Activated CD4-positive, alpha-beta T cell treated with anti-CD3 and anti-CD28 coated beads, Interleukin-2, amount 50 U/mL, for 1 hour (primary cell): Measurements from ENCODE around the gene BRD3.

Experiments used
- DNase-seq: peaks from one replicate; pipeline ENCODE4 v3.0.0-alpha.2; 2020

BRD3 gene

GRCh38 chr9:134066526-134066912 is 1.3 kb downstream of the BRD3 start:
- no peak for DNase-seq

GRCh38 chr9:134065612-134066419 is 2.0 kb downstream of the BRD3 start:
- DNase-seq: peak; percentile 44

GRCh38 chr9:134064711-134065110 is 3.1 kb downstream of the BRD3 start:
- DNase-seq: no peak

- DNase-seq: no peak
Observed at GRCh38 chr9:134063571-134064450, 4.0 kb downstream of the BRD3 start.

- no peak for DNase-seq
Observed at GRCh38 chr9:134063088-134063570, 4.7 kb downstream of the BRD3 start.

GRCh38 chr9:134062461-134063087 is 5.3 kb downstream of the BRD3 start:
- no peak for DNase-seq

- DNase-seq: no peak
Observed at GRCh38 chr9:134061688-134062371, 6.0 kb downstream of the BRD3 start.

- DNase-seq: no peak
Observed at GRCh38 chr9:134061019-134061687, 6.7 kb downstream of the BRD3 start.

GRCh38 chr9:134060546-134060945 is 7.3 kb downstream of the BRD3 start:
- DNase-seq: no peak

GRCh38 chr9:134059661-134060395 is 8.0 kb downstream of the BRD3 start:
- no peak for DNase-seq

- DNase-seq: no peak
Observed at GRCh38 chr9:134059188-134059641, 8.6 kb downstream of the BRD3 start.

GRCh38 chr9:134058716-134059115 is 9.1 kb downstream of the BRD3 start:
- DNase-seq: no peak

- no peak for DNase-seq
Observed at GRCh38 chr9:134057751-134058701, 9.8 kb downstream of the BRD3 start.

GRCh38 chr9:134057307-134057657 is 10.5 kb downstream of the BRD3 start:
- DNase-seq: no peak

- DNase-seq: no peak
Observed at GRCh38 chr9:134056483-134057306, 11.1 kb downstream of the BRD3 start.

- DNase-seq: no peak
Observed at GRCh38 chr9:134055981-134056461, 11.8 kb downstream of the BRD3 start.

- DNase-seq: no peak
Observed at GRCh38 chr9:134054891-134055811, 12.7 kb downstream of the BRD3 start.
